Dermis lymphatic vessel endothelial cell (primary cell): ENCODE measurements around the gene OR5V1. TPM values are rescaled to one million over a fixed set of nuclear protein-coding genes. Genes with fewer than 3 reads are reported as not detected.

Experiments used
- total RNA-seq: library from RNA; depleted of rRNA; stranded (reverse); fragments of >200 nt; gene quantifications from 2 replicates; pipeline ENCODE4 v1.2.1, GENCODE V29; 2014

OR5V1 gene
- total RNA-seq, result not detected in 2 replicates

DNA sequence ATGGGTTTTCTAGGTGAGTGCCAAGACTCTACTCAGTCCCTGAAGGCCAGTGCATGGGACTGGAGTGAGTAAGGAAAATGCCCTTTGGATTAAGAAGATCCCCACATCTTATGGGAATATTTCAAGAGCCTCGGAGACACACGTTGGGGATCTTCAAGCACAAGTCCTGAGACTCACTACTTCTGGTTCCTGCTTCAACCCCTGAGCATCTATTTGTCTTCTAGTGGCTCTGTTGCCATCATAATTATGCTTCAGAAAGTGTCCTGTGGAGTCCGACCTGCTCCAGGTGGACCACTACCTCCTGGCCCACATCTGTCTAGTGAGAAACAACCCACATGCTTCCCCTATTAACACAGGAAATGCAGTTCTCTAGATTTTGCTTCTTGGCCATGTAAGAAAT is at the start of gene OR5V1:
Gene OR5V1, minus strand, starts transcription at position 101 of the 400 bp plus-strand sequence. CDS start 12,670 bp downstream, outside the sequence.

DNA sequence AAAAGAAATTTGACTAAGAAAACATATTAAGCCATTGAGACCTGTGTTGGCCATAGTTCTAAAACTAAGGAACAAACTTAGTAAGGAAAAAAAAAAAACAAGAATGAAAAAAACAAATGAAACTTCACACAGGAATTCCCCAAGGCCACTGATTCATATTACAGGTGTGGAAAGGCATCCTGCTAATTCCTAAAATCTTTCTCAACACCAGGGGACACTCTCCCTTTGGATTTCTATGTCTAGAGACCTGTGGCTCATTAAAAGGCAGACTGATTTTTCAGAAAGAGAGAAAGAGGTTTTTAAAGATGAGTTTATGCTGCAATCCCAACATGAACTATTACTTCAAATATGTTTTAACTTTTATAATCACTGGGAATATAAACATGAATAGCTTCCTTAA is 45.9 kb upstream of the OR5V1 start, which contains the start of gene OR12D1:
Gene OR12D1, plus strand, starts transcription at position 341 of the 400 bp plus-strand sequence.

DNA sequence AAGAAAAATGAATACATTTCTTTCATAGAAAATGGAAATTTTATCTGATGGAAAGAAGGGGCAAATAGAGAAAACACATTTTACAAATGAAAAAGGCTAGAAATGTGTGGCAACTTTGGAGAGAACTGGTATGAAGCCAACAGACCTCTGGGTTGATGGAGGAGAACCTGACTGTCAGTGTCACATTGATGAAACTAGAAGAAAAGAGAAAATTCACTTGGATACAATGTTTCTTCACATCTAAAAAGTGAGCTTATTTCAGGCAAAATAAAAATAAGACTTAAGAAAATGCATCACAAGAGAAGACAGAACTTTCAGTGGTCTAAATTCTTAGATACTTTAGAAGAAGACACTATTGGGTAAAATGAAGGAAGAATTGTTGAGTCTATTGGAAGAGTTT is 26.7 kb upstream of the OR5V1 start, which contains the start of gene OR12D2:
Gene OR12D2, plus strand, starts transcription at position 301 of the 400 bp plus-strand sequence. CDS start 1,069 bp downstream, outside the sequence.

GRCh38 chr6:29375191-29375590 is 6.5 kb upstream of the OR5V1 start, which contains the start of gene OR12D3:
Gene OR12D3, minus strand, starts transcription at chr6:29375291. Its CDS starts 4 bp downstream, at chr6:29375287.

Other genes starting within 250 kb of the OR5V1 start
- gene OR2J2, start 198.0 kb downstream of the OR5V1 start, total RNA-seq, result not detected in 2 replicates
- gene OR14J1, start 67.2 kb downstream of the OR5V1 start, total RNA-seq, result not detected in 2 replicates
- gene OR12D3, start 6.4 kb upstream of the OR5V1 start, total RNA-seq, result not detected in 2 replicates
- gene OR12D2, start 26.8 kb upstream of the OR5V1 start, total RNA-seq, result not detected in 2 replicates
- not detected in 2 replicates for gene OR12D1, start 46.1 kb upstream of the OR5V1 start, total RNA-seq
- gene OR10C1, start 70.4 kb upstream of the OR5V1 start, total RNA-seq, result not detected in 2 replicates
- gene OR11A1, start 88.2 kb upstream of the OR5V1 start, total RNA-seq, result not detected in 2 replicates
- gene OR2H1, start 88.3 kb upstream of the OR5V1 start, total RNA-seq, result not detected in 2 replicates
- not detected in 2 replicates for gene MAS1L, start 119.1 kb upstream of the OR5V1 start, total RNA-seq
- gene UBD, start 190.9 kb upstream of the OR5V1 start, total RNA-seq, result 7.8 and 31.0 TPM in 2 replicates
- not detected in 2 replicates for gene OR2H2, start 216.3 kb upstream of the OR5V1 start, total RNA-seq